Fibroblast of villous mesenchyme (primary cell): ENCODE measurements around the gene ZFHX3. TPM values are rescaled to one million over a fixed set of nuclear protein-coding genes. Genes with fewer than 3 reads are reported as not detected.
A peak's percentile ranks its signal among the peaks of the same experiment; 100 is the strongest.

Source experiments
- DNase-seq: peaks from one replicate; pipeline ENCODE4 v3.0.0-alpha.2; 2010; ENCODE audit warnings: low read depth
- H3K4me3 ChIP-seq: 2 replicates; pipeline ENCODE4 v1.5.1; 2011; ENCODE audit warnings: low read depth, mild to moderate bottlenecking, low read length
- CTCF ChIP-seq: IDR thresholded peaks from 2 replicates; pipeline ENCODE4 v1.5.1; 2012; ENCODE audit warnings: low read depth, mild to moderate bottlenecking, low read length; ENCODE audit not compliant: insufficient read depth
- total RNA-seq: library from RNA; depleted of rRNA; stranded (reverse); fragments of >200 nt; gene quantifications from 2 replicates; pipeline ENCODE4 v1.2.3, GENCODE V29; 2012

The ZFHX3 gene
- total RNA-seq, 1 donor = 3.9 TPM

GRCh38 chr16:72847187-72848027 lies 200.5 kb downstream of the ZFHX3 start:
- DNase-seq = no peak
- no peak overlapping the region for H3K4me3 ChIP-seq
- peak; percentile 58 for TF ChIP-seq CTCF

- no peak overlapping the region for H3K4me3 ChIP-seq
- no peak for DNase-seq
- no peak for TF ChIP-seq CTCF
Observed at GRCh38 chr16:72846594-72846993, 201.3 kb downstream of the ZFHX3 start.

- no peak for DNase-seq
- no peak for TF ChIP-seq CTCF
- no peak overlapping the region for H3K4me3 ChIP-seq
Observed at GRCh38 chr16:72845322-72846020, 202.5 kb downstream of the ZFHX3 start.

- DNase-seq = peak; percentile 28
- TF ChIP-seq CTCF = no peak
- H3K4me3 ChIP-seq = no peak overlapping the region
Observed at GRCh38 chr16:72844225-72844920, 203.6 kb downstream of the ZFHX3 start.

- no peak overlapping the region for H3K4me3 ChIP-seq
- TF ChIP-seq CTCF = no peak
- no peak for DNase-seq
Observed at GRCh38 chr16:72841506-72841905, 206.4 kb downstream of the ZFHX3 start.

GRCh38 chr16:72840631-72841381 lies 207.1 kb downstream of the ZFHX3 start:
- no peak overlapping the region for H3K4me3 ChIP-seq
- DNase-seq = peak; percentile 44
- no peak for TF ChIP-seq CTCF
